ENCODE results near the gene POLE2.
A peak's percentile ranks its signal among the peaks of the same experiment; 100 is the strongest.

DNA sequence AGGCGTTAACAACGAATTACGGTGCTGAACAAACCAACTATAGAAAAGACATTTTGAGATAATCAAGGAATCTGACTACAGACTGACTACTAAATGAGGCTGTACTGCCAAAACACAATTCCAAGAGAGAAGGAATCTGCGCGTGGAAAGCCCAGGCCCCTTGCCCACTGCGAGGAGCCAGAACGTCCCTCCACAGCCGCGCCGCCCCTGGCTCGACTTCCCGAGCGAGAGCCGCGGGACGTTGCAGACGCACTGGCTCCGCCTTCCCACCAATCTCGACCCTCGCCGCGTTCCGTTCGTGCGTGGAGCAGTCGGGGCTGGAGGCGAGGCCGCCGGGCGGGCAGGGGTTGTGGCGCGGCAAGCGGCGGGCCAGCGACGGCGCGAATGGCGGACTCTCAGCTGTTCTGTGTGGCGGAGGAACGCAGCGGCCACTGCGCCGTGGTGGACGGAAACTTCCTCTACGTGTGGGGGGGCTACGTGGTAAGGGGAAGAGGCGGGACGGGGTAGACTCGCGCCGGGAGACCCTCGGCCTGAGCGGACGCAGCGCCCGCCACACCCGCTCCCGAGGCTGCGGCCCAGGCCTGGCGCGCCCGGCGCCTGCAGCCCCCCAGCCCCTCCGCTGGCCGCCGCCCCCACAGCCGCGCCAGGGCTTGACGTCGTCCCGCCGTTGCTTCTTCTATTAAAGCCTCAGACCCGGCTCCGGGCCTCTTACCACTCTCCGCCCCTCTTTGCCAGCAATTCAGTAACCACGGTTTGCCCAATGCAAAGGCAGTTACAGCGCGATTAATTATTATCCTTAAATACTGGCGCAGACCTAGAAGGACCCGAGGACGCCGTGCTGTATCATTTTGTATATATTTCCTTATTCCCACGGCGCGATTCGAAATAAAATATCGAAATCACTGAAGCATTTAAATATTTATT lies 5.1 kb upstream of the POLE2 start, which contains the start of gene KLHDC1:
- TF ChIP-seq POLR2A (IDR thresholded peaks at IDR 0.05) = peak; percentile 27 to 92 (median 64)
- TF ChIP-seq CTCF (IDR thresholded peaks at IDR 0.05 in 8 of 11, conservative IDR thresholded peaks at IDR 0.05 in 3 of 11) = no peak
- peak; percentile 99 to 100 (median 99) for TF ChIP-seq POLR2AphosphoS5 (IDR thresholded peaks at IDR 0.05)

Data from spleen (tissue), 7 donors.